Activated naive CD4-positive, alpha-beta T cell (primary cell): ENCODE data around the gene C1QTNF9.
"Not testable (repeated sequence)": the region's sequence is repeated elsewhere in the genome, so short reads cannot be mapped to it uniquely, and the experiment has no call there.

Experiments used
- DNase-seq, 4 experiments: peaks; one replicate each; lab custom pipeline; 2025; lab: John Stamatoyannopoulos, UW

Gene C1QTNF9

GRCh38 chr13:24309300-24309699, at the start of gene C1QTNF9:
TSS of gene C1QTNF9 (plus strand) at chr13:24309580. CDS start at chr13:24316004, 6,424 bp downstream.
- DNase-seq: not testable (repeated sequence)

- DNase-seq: peak in 2 of 4 experiments; percentile 12 to 19
Observed at GRCh38 chr13:24261566-24261965, 47.8 kb upstream of the C1QTNF9 start.

- DNase-seq: no peak
Observed at GRCh38 chr13:24263632-24264031, 45.7 kb upstream of the C1QTNF9 start.

GRCh38 chr13:24264976-24265375, 44.4 kb upstream of the C1QTNF9 start:
- DNase-seq: peak; percentile 31 to 72 (median 54)

GRCh38 chr13:24265453-24265852, 43.9 kb upstream of the C1QTNF9 start:
- DNase-seq: no peak

GRCh38 chr13:24267274-24267673, 42.1 kb upstream of the C1QTNF9 start:
- DNase-seq: no peak

GRCh38 chr13:24267801-24268200, 41.6 kb upstream of the C1QTNF9 start:
- no peak for DNase-seq

- DNase-seq: no peak
Observed at GRCh38 chr13:24269821-24270220, 39.6 kb upstream of the C1QTNF9 start.

- peak in 2 of 4 experiments; percentile 22 to 37 for DNase-seq
Observed at GRCh38 chr13:24270639-24271141, 38.7 kb upstream of the C1QTNF9 start.

- no peak for DNase-seq
Observed at GRCh38 chr13:24271231-24271600, 38.2 kb upstream of the C1QTNF9 start.

- peak in 3 of 4 experiments; percentile 7 to 45 (median 37) for DNase-seq
Observed at GRCh38 chr13:24271601-24272451, 37.6 kb upstream of the C1QTNF9 start.

GRCh38 chr13:24272452-24273161, 36.8 kb upstream of the C1QTNF9 start:
- DNase-seq: no peak

- no peak for DNase-seq
Observed at GRCh38 chr13:24273926-24274325, 35.5 kb upstream of the C1QTNF9 start.

GRCh38 chr13:24274452-24275021, 34.8 kb upstream of the C1QTNF9 start:
- peak in 2 of 4 experiments; percentile 9 to 15 for DNase-seq

GRCh38 chr13:24275041-24275440, 34.3 kb upstream of the C1QTNF9 start:
- no peak for DNase-seq

- no peak for DNase-seq
Observed at GRCh38 chr13:24276306-24276705, 33.1 kb upstream of the C1QTNF9 start.

- no peak for DNase-seq
Observed at GRCh38 chr13:24276861-24277260, 32.5 kb upstream of the C1QTNF9 start.

GRCh38 chr13:24277761-24278160, 31.6 kb upstream of the C1QTNF9 start:
- no peak for DNase-seq

GRCh38 chr13:24279327-24280110, 29.9 kb upstream of the C1QTNF9 start:
- DNase-seq: no peak

- no peak for DNase-seq
Observed at GRCh38 chr13:24280720-24281119, 28.7 kb upstream of the C1QTNF9 start.

- DNase-seq: no peak
Observed at GRCh38 chr13:24281188-24282008, 28.0 kb upstream of the C1QTNF9 start.
